Epithelial cell of umbilical artery (primary cell): Measurements from ENCODE around the gene CXCL5. TPM values are rescaled to one million over a fixed set of nuclear protein-coding genes. Genes with fewer than 3 reads are reported as not detected.

Source experiments
- total RNA-seq: library from RNA; depleted of rRNA; stranded (reverse); fragments of >200 nt; gene quantifications from 2 replicates; pipeline ENCODE4 v1.2.3, GENCODE V29; 2014

CXCL5 gene
- total RNA-seq: 0.61 TPM in 1 of 2 replicates, not detected in the other

GRCh38 chr4:73998040-73999011 is at the start of gene CXCL5:
Gene CXCL5 (minus strand): TSS chr4:73998677. CDS start chr4:73998581, 96 bp downstream.

DNA sequence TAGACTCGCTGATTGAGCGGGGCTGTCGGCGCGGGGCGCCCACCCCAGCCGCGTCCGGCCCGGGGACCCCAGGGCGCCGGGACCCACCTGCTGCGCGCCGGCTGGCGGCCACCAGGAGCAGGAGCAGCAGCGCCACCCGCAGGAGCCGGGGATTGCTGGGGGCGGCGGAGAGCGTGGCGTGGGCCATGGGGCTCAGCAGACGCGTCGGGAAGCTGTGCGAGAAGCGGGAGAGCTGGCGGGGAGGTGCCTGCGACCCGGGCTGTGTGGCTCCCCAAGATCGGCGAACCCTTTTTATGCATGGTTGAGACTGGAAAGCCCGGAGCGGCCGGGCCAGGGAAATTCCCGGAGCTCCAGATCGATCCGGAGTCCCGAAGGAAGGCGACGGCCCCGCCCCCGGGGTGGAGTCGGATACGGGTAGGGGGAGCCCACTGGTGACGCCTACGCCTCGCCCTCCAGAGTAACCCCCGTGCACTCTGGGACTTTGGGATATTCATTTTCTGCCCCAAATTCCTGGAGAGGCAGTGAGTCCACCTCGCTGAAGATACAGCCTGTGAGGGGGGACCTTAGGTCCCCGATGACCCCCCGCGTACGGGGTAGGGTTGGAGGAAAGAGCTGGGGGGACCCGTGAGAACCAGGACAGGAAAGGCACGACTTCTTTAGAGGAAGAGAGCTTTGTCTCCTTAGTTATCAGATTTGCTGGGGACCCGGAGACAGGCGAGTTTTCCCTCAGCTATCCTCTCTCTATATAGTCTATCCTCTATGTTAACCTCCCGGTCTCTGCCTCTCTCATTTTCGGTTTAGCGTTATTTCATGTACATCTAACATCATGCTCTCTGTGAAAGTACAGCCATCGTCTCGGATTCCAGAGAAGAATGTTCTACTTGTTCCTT is 40.2 kb upstream of the CXCL5 start, which contains the start of gene CXCL3:
CXCL3 (minus strand) TSS at position 265 of the 890 bp plus-strand sequence; CDS start at position 187, 78 bp downstream.

DNA sequence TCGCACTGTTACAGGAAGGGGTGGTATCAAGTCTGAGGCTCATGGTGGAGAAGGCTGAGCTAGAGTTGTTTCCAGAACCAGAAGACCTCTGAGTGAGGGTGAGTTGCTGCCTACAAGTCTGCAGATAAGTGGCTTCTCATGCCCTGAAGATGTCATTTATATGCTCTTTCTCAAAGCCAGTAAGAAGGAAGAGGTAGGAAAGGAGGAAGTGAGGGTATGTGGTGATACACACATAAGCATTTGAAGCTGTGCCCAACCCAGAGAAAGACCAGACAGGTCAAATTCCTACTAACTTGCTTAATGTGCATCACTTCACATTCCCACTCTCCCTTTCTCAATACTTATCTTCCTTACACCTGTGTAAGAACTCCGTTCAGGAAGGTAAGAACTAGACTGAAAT is 10.4 kb downstream of the CXCL5 start, which contains the start of gene PPBP:
PPBP (minus strand) TSS at position 130 of the 400 bp plus-strand sequence; CDS start at position 43, 87 bp downstream.

Other genes with a start within 250 kb of the CXCL5 start
- 0.65 and 6.4 TPM in 2 replicates for gene CXCL6, start 162.0 kb downstream of the CXCL5 start, total RNA-seq
- gene PF4V1, start 145.4 kb downstream of the CXCL5 start, total RNA-seq: not detected in 2 replicates
- gene CXCL1, start 129.3 kb downstream of the CXCL5 start, total RNA-seq: 14.6 and 36.2 TPM in 2 replicates
- gene PF4, start 16.6 kb downstream of the CXCL5 start, total RNA-seq: not detected in 2 replicates
- not detected in 2 replicates for gene PPBP, start 10.5 kb downstream of the CXCL5 start, total RNA-seq
- 0.61 and 1.3 TPM in 2 replicates for gene CXCL3, start 40.0 kb upstream of the CXCL5 start, total RNA-seq
- gene CXCL2, start 100.5 kb upstream of the CXCL5 start, total RNA-seq: 4.5 and 5.3 TPM in 2 replicates
- gene MTHFD2L, start 159.4 kb upstream of the CXCL5 start, total RNA-seq: 25.7 and 33.9 TPM in 2 replicates